Posterior vena cava (tissue), 2 donors: Measurements from ENCODE around the gene SGCE. TPM values are rescaled to one million over a fixed set of nuclear protein-coding genes. Genes with fewer than 3 reads are reported as not detected.

Experiments used
- total RNA-seq, 2 donors: library from RNA; stranded (reverse); fragmentation: NEBNext Ultra II Directional; extraction: Animal tissue kit (Norgen Biotek cat#: 25700); gene quantifications; one replicate each; pipeline ENCODE4 v1.2.1, GENCODE V29; 2021
- donor health status: DM: yes; HTN: yes; CAD: no.
- donor health status: DM: yes; HTN: yes; CAD: no.

SGCE gene
- total RNA-seq, 2 donors from 2014 or later: 59.4 to 67.2 TPM

Other genes starting within 250 kb of the SGCE start
- 10 to 100 TPM; 17.5 to 20.0 TPM for gene CASD1, start 146.3 kb downstream of the SGCE start, total RNA-seq